ENCODE measurements around the gene GALNT1.

Gene GALNT1

DNA sequence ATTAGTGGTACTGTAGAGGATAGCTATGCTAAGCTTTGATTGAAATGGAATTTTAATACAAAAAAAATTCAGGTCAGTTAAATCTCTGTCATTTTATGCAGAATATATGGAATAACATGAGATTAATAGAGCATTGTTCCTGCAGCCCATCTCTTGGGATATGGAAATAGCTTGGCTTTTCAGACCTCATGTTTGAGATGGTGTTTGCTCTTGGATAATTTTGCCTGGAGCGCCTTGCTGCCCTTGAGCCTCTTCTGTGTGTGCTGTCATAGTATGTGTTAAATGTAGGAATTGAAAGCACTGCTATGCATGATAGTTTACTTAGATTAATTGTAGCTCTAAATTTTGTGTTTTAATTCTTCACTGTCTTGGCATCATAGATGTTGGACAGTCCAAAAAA, 27.7 kb downstream of the GALNT1 start:
- no peak overlapping the region for H3K4me3 ChIP-seq (ENCODE audit: low read depth, low read length)
- TF ChIP-seq, protein P1, sequence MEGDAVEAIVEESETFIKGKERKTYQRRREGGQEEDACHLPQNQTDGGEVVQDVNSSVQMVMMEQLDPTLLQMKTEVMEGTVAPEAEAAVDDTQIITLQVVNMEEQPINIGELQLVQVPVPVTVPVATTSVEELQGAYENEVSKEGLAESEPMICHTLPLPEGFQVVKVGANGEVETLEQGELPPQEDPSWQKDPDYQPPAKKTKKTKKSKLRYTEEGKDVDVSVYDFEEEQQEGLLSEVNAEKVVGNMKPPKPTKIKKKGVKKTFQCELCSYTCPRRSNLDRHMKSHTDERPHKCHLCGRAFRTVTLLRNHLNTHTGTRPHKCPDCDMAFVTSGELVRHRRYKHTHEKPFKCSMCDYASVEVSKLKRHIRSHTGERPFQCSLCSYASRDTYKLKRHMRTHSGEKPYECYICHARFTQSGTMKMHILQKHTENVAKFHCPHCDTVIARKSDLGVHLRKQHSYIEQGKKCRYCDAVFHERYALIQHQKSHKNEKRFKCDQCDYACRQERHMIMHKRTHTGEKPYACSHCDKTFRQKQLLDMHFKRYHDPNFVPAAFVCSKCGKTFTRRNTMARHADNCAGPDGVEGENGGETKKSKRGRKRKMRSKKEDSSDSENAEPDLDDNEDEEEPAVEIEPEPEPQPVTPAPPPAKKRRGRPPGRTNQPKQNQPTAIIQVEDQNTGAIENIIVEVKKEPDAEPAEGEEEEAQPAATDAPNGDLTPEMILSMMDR (IDR thresholded peaks at IDR 0.05; ENCODE audit: low read depth, low read length, missing control alignments), result no peak
- no peak for DNase-seq (ENCODE audit: low read depth)

DNA sequence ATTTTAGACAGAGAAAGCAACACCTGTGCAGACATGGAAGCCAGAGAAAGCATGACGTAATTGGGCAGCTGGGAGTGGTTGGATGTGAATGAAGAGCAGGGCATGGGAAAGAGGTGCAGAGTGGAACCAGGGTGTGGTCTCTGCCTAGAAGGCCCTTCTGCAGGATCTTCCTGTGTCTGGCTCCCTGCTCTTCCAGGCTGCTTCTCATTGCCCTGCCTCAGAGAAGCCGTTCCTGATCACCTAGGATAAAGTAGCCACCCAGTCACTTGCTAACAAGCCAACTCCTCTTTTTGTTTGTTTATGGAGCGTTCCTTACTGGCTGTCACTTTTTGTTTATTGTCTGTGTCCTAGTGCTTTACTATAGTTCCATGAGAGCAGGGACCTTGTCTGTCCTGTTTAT, 28.5 kb downstream of the GALNT1 start:
- H3K4me3 ChIP-seq (ENCODE audit: low read depth, low read length), result no peak overlapping the region
- TF ChIP-seq, protein P1 (IDR thresholded peaks at IDR 0.05; ENCODE audit: low read depth, low read length, missing control alignments), result no peak
- DNase-seq (ENCODE audit: low read depth), result no peak

DNA sequence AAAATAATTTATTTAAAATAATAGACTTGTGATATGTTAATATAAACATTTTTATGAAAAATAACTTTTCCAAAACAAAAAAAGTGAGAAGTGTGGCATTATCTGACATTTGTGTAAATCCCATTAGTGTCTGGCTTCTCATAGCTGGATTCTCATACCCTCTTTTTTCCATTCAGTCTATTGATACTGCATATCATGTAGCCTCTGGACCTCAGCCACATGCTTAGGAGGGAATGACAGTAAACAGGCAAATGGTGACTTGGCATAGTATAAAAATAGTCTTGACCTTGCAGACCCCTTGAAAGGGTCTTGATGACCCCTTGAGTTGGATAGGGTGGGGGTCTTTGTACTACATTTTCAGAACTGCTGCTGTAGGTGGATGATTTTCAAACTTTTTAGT, 29.2 kb downstream of the GALNT1 start:
- H3K4me3 ChIP-seq (ENCODE audit: low read depth, low read length), result no peak overlapping the region
- TF ChIP-seq, protein P1 (IDR thresholded peaks at IDR 0.05; ENCODE audit: low read depth, low read length, missing control alignments), result no peak
- DNase-seq (ENCODE audit: low read depth), result no peak

DNA sequence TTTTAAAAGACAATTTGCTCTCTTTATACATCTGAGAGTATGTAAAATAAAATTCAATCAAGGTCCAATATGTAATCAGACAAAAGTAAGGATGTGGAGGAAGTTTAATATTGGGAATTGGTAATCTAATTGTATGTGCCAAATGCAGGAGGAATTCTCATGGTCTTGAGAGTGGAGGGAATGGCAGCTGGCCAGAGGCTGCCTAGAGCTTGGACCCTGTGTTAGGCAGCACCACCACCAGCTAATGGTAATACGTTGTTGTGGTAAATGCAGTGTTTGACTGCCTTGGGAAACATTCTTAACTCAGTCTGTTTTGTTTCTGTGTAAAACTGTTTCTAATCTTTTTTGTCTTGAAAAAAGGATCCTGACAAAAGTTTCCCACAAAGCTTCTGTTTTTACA, 30.0 kb downstream of the GALNT1 start:
- DNase-seq (ENCODE audit: low read depth), result no peak
- TF ChIP-seq, protein P1 (IDR thresholded peaks at IDR 0.05; ENCODE audit: low read depth, low read length, missing control alignments), result no peak

DNA sequence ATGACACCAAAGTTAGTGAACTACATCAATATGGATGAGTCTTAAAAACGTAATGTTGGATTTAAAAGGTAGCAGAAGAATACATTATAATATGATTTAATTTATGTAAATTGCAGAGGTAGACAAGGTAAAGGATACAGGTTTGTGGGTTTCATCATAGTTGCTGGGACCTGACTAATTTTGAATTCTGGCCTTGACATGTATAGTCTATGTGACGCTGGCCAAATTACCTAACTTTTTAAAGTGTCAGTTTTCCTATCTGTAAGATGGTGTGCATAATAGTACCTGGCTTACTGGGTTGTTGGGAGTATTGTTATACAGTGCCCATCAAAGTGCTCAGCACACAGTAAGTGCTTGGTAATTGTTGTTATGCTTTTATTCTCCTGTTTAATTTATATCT, 34.5 kb downstream of the GALNT1 start:
- TF ChIP-seq, protein P1 (IDR thresholded peaks at IDR 0.05; ENCODE audit: low read depth, low read length, missing control alignments), result no peak
- H3K4me3 ChIP-seq (ENCODE audit: low read depth, low read length), result no peak overlapping the region
- no peak for DNase-seq (ENCODE audit: low read depth)

More for the DNA sequence above, 30.0 kb downstream of the GALNT1 start:
- no peak overlapping the region for H3K4me3 ChIP-seq (ENCODE audit: low read depth, low read length)

DNA sequence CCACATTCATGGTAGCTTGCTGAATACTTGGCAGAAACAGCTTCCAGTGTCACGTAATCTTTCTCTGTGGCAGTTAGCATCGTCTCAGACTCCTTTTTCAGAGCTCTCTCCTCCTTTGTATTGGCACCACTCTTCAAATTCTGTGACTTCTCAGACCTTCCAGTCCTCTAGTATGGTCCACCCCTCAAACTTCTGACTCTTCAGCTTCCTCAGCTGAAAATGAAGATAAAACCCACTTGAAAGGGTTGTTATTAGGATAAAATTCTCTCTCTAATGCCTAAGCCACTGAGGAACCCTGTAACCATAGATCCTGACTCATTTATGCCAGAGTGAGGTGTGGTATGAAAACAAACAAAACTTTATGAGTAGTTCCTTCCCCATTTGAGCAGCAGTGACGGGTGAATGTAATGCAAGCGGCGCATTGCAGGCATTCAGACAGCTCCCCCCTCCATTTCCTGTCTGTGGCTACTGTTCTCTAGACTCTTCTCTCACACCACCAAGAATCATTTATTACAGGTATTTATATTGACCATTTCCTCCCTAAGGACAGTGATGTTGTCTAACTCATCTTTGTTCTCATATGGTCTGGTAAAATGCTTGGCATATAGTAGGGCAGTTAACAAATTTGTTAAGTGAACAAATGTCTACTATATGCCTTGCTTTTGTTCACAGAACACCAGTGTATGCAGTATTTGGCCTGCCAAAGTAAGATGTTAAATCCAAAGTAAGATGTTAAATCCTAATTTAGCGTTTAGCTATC, 35.3 kb downstream of the GALNT1 start:
- peak; percentile 75 for DNase-seq (ENCODE audit: low read depth)
- TF ChIP-seq, protein P1 (IDR thresholded peaks at IDR 0.05; ENCODE audit: low read depth, low read length, missing control alignments), result no peak
- peak overlapping the region; percentile 14; the same call in 1 of the 2 replicates for H3K4me3 ChIP-seq (ENCODE audit: low read depth, low read length)

DNA sequence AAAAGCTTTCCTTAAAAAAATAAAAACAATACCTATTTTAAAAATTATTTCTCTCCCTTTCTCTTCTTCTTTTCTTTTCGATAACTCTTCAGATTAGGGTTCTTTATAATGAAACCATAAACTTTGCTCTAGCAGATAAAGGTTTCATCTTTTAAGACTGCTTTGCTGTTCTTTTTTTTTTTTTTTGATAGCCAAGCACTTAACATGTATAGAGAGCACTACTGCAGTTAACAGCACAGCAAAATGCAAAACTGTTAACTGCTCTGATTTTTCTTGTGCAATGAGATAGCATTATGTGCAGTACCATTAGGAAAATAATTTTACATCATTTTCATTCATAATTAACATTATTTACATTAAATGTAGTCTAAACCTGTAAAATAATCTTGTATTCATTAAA, 36.3 kb downstream of the GALNT1 start:
- TF ChIP-seq, protein P1 (IDR thresholded peaks at IDR 0.05; ENCODE audit: low read depth, low read length, missing control alignments), result no peak
- DNase-seq (ENCODE audit: low read depth), result no peak
- no peak overlapping the region for H3K4me3 ChIP-seq (ENCODE audit: low read depth, low read length)

Data from GM12864 (cell line).